NCI-H1105 treated with DMSO at 0.1 percent for 48 hours (cell line): ENCODE results near the gene SLC25A41.

Source experiments
- DNase-seq: peaks from one replicate; lab custom pipeline; 2025; lab: John Stamatoyannopoulos, UW

Gene SLC25A41

DNA sequence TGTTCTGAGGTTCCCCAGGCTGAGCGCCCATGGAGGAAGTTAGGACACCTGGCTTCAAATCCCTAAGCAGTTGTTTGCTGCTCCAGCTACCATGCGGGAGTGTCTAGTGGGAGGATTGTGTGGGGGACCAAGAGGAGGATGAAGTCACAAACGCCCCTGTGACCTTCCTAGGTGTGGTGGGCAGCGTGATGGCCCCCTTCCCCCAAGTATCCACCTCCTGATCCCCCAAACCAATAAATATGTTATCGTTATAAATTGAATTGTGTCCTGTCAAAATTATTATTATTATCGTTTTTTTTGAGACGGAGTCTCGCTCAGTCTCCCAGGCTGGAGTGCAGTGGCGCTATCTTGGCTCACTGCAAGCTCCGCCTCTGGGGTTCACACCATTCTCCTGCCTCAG is at the start of gene SLC25A41:
SLC25A41 (minus strand) TSS at position 101 of the 400 bp plus-strand sequence; CDS start at position 31, 70 bp downstream.
- DNase-seq = no peak

DNA sequence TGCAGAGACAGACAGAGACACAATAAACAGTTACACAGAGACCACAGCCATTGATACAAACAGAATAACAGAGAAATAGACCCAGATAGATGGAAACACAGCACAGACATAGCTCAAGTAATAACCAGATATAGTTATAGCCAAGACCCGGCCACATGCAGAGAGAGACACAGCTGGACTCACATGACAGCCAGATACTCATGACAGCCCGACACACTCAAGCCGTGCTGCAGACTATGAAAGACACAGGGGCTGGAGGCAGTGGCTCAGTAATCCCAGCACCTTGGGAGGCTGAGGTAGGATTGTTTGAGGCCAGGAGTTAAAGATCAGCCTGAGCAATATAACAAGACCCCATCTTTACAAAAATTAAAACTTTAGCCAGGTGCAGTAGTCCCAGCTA is 49.7 kb upstream of the SLC25A41 start:
- DNase-seq = no peak

DNA sequence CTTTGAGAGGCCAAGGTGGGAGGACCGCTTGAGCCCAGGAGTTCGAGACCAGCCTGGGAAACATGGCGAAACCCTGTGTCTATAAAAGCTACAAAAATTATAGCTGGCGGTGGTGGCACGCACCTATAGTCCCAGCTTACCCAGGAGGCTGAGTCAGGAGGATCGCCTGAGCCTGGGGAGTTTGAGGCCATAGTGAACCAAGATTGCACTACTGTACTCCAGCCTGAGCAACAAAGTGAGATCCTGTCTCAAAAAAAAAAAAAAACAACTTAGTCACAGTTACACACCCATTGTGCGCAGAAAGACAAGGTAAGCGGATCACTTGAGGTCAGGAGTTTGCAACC is 48.8 kb upstream of the SLC25A41 start:
- no peak for DNase-seq

DNA sequence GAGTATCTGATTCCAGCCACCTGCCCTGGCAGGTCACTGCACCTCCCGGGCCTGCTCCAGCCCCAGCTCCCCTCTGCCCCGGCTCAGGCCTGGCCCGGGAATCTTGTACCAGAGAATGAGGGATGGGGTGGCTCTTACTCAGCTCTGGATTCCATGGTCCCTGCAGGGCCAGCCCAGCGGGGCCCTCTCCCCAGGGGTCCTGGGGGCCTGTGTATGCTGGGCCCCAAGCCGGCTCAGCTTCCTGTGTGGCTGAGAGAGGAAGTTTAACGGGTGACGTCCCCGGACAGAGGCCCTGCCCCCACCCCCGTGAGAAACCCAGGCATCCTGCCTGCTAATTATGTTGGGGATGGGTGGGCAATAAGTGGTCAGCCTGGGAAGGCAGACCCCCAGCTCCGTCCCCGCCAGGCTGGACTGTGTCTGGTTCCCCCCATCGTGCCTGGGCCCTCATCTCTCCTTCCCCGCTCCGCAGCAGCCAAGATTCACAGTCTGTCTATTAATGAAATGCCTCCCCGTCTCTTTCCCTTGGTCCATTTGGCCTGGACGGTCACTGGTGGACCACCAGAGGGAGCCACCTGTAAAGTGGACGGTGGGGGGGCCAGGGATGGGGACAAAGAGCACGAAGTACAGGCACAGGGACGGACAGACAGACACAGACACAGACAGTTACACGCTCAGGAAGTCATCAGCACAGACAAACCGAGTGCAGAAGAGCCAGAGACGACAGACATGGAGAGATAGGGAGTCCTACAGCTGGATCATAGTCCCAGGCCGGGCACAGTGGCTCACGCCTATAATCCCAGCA is 48.2 kb upstream of the SLC25A41 start, which contains the start of gene DENND1C:
DENND1C (minus strand) TSS at position 247 of the 802 bp plus-strand sequence; CDS start at position 155, 92 bp downstream.
- DNase-seq = no peak

DNA sequence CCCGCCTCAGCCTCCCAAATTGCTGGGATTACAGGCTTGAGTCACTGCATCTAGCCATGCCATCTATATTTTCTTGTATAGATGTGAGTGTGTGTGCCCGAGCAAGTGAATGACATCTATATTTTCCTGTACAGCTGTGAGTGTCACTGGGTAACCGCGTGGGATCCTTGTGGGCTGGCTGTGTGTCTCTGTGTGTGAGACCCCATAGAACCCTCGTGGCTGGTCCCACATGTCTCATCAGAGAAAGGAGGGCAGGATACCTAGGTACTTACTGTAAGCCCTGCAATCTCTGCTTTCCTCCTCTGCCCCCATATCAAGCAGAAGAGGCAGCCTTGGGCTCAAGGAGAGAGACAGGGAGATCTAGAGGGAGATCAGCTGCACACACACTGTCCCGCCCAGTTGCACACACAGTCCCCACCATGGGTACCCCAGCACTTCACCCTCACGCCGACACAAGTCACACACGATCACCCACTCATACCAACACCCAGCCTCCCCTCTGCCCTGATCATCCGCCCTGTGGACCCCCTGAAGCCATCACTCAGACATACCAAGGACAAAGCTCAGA is 47.4 kb upstream of the SLC25A41 start:
- DNase-seq = no peak

DNA sequence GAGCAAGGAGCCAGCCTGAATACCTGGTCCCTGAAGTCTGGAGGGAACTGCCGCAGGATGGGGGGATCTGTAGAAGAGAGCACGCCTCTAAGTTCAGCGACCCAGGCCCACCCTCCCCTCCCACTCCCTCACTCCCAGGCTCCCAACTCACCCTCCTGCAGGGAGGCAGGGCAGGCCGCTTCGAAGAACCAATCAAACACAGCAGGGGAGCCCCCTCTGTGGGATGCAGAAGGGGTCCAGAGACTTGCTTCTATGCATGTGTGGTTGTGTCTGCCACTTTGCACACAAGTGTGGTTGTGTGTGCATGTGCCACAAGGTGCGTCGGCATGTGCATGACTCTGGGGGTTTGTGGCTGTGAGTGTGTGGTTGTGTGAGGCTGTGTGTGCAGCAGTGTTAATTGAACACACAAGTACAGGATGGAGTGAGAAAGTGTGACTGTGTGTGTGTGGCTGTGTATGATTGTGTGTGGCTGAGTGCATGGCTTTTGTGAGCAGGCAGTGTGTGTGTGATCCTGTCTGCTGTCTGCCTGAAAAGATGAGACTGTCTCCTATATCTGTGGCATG is 46.4 kb upstream of the SLC25A41 start:
- no peak for DNase-seq

DNA sequence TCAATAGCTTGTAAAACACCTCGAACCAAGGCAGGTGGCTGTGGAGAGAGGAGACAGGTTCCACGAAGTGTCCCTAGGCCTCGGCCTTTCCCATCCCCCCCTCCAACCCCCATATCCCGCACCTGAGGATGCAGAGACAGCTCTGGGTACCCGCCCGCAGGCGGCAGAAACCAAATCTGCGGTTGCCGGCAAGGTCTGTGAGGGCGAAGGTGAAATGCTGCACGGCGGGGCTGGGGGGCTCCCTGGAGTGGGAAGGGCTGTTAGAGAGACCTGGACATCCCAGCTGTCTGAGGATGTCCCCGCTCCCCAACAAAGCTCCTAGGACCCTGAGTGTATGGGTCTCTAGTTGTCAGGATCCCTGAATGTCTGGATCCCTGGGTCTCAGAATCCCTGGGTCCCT is 45.3 kb upstream of the SLC25A41 start:
- no peak for DNase-seq

DNA sequence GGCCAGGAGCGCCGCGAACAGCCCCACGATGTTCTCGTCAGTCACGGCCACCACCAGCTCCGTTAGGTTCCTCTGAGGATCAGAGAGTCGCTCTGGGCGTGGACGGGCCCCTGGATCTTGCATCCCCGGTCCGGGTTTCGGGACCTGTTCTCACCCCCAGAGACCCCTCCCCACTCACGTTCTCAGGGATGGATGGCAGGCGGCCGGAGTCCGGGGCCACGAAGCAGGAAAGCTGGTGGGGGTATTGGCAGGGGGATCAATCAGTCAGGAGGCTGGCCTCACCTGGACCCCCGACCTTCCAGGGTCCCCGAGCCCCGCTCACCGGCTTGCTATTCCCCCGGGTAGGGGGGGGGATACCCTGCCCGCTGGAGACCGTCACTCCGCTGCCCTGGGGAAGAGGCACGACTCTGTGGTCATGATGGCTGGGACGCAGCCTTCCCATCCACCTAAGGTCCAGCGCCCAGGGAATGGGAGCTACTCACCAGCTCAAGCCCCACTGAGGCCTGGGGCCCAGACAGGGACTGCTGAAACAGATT is 43.4 kb upstream of the SLC25A41 start:
- no peak for DNase-seq

DNA sequence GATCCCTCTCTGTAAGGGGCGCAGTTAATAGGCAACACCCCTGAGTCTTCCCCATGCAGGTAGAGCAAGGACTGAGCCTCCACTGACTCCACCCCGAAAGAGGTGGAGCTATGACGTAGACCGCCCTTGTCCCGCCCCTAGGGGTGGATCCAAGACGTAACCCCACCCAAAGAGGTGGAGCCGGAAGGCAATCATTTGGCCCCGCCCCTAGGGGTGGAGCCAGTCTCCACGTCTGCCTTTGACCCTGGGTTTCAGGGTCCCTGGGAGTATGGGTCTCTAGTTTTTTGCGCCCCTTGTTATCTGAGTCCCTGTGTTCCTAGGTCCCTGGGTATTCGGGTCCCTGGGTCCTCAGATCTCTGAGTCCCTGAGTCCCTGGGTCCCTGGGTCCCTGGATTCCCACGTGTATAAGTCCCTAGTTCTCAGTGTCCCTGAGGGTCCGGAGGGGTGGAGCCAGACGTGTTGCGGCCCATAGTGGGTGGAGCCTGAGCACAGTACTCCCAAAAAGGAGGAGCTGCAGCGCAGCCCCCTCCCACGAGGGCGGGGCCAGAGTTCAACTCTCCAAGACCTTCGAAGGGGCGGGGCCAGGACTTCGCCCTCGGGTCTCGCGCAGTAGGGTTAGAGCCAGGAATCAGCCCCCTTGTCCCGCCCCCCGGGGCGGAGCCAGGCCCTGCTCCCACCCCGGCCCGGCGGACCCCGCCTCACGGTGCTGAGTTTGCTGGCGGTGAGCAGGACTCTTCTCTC is 42.8 kb upstream of the SLC25A41 start:
- DNase-seq = no peak

DNA sequence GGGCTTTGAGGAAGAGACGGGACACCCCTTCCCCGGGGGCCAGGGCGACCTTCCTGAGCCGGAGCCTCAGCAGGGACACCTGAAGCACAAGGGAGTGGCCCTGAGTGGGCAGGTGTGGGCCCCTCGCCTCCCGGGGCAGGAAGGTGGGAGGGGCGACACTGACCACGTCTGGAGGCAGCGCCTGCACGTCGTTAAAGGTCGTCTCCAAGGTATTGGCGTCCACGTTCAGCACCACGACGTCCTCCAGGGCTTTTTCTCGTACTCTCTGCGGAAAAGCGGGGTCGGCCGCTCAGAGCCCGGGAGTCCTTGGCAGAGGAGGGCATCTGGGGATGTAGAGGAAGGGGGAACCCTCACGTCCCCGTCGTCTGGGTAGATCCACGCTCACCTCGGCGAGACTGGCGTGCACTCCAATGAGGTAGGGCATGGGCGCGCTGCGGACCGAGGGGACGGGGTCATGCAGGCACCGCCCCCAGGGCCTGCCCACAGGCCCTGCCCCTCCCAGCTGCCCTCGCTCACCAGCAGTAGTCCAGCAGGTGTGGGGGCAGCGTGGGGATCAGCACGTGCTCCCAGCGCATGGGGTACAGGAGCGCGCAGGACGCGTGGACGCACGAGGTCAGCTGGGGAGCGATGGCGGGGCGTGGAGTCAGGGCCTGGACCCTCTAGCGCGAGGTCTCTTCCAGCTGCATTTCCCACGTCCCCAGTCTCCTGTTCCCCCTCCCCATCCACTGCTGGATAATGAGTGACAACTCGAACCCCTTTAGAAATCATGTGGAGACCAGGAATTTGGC is 42.0 kb upstream of the SLC25A41 start:
- DNase-seq = no peak

DNA sequence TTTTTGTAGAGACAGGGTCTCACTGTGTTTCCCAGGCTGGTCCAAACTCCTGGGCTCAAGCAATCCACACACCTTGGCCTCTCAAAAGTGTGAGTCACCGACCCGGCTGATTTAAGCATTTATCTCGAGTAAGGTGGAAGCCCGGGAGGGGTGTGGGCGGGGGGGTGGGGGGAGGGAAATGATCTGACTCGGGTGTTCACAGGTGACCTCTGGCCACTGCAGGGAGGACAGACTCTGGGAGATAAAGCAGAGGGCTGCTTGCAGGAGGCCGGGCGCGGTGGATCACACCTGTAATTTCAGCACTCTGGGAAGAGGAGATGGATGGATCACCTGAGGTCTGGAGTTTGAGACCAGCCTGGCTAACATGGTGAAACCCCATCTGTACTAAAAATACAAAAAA is 40.1 kb upstream of the SLC25A41 start:
- DNase-seq = no peak

DNA sequence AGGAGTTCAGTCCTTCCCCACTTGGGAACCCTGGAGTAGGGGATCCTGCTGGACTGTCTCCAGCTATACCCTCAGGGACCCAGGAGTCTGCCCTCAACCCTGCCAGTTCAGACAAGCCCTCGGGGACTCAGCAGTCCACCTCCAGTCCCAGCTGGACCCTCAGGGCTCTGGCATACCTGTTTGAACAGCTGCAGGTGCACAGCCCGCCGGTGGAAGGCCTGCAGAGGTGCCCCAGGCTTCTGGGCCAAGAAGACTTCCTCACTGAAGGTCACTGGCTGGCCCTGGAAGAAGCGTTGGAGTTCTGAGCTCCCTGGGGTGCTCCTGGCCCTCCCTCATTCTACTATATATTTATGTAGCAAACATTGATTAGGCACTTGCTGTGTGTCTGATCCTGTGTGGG is 39.1 kb upstream of the SLC25A41 start:
- no peak for DNase-seq

DNA sequence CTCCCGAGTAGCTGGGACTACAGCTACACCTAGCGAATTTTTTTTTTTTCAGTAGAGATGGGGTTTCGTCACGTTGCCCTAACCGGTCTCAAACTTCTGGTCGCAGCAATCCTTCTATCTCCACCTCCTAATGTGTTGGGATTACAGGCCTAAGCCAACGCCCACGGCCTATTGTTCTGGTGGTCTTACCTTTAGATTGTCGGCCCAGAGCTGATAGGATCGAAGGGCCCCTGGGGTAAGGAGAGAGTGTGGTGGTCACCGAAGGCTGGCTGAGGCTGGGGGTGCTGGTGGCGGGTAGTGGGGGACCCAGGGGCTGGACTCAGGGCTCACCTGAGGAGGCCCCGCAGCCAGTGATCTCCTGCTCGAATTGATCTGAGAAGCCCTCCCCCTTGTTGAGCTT is 37.5 kb upstream of the SLC25A41 start:
- DNase-seq = no peak

DNA sequence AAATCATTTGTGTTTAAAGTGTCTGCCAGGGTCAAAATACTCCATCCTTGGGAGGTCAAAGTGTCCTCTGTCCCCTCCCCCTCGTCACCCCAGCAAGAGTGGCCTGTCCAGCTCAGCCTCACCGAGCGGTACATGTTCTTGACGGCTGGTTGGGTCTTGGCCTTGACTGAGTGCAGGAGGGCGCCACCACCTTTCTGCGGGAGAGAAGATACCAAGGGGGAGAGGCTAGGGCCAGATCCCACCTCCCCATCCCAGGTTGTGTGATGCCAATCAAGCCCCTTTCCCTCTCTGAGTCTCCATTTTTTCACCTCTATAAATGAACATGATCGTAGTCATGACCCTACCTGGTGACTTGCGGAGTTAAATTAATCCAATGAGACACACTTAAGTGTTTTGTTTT is 36.6 kb upstream of the SLC25A41 start:
- no peak for DNase-seq

DNA sequence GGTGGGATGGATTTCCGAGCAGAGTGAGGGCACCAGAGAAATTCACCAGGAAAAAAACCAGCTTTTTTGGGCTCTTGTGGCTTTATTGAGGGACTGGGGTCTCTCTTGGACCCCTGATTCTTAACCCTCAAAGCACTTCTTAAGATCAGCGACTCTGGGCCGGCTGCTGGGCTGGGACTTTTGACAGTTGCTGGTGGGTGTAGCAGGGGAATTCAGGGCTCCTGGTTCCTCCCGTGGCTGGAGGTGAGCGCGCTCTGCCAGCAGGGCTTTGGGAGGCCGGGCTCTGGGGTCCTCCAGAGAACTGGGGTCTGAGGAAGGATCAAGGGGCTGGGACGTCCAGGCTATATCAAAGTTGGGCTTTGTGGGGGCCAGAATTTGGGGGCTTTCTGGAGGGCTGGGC is 33.8 kb upstream of the SLC25A41 start:
- DNase-seq = no peak

DNA sequence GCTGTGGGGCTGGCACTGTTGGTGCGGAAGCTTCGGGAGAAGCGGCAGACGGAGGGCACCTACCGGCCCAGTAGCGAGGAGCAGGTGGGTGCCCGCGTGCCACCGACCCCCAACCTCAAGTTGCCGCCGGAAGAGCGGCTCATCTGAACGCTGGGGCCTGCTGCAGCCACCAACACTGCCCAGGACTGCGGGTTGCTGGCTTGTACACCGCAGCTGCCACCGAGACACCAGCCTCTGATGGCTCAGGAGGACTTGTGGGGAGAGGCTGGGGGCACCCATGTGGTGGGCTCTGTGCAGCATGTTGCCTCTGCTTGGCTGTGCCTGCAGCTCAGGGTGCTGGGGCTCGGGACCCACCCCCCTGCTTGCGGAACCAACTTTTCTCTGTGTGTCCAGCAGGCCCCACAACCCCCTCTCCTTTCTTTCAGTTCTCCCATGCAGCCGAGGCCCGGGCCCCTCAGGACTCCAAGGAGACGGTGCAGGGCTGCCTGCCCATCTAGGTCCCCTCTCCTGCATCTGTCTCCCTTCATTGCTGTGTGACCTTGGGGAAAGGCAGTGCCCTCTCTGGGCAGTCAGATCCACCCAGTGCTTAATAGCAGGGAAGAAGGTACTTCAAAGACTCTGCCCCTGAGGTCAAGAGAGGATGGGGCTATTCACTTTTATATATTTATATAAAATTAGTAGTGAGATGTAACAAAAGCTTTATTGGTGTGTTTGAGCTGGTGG is 33.1 kb upstream of the SLC25A41 start:
- no peak for DNase-seq

DNA sequence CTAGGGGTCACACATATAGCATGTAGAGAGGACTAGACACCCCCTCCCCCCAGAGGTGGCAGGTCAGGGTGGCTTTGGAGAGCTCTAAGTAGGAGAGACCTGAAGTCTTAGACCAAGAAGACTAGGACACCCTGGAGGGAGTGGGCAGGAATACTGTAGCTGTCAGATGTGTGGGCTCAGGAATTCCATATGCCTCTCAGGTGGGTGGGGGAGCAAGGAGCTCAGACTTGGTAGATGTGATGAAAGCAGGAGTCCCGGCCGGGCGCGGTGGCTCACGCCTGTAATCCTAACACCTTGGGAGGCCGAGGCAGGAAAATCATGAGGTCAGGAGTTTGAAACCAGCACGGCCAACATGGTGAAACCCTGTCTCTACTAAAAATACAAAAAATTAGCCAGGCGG is 32.1 kb upstream of the SLC25A41 start:
- no peak for DNase-seq

DNA sequence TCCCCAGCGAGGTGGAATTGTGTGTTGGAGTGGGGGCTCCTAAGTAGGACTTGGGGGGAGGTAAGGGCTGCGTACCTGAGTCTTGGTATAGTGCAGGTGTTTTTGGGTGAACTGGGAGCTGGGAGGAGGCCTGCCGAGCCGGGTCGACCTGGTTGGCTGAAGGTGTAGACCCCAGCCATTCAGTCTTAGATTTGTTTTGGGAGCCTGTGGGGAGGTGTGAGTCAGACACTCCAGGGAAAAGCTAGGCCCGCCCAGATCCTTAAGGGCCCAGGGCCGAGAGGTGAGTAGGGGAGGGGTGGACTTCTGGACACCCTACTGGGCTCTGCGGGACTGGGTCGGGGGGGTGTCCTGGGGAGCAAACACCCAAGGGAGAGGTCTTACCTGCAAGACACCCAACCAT is 31.4 kb upstream of the SLC25A41 start:
- no peak for DNase-seq

DNA sequence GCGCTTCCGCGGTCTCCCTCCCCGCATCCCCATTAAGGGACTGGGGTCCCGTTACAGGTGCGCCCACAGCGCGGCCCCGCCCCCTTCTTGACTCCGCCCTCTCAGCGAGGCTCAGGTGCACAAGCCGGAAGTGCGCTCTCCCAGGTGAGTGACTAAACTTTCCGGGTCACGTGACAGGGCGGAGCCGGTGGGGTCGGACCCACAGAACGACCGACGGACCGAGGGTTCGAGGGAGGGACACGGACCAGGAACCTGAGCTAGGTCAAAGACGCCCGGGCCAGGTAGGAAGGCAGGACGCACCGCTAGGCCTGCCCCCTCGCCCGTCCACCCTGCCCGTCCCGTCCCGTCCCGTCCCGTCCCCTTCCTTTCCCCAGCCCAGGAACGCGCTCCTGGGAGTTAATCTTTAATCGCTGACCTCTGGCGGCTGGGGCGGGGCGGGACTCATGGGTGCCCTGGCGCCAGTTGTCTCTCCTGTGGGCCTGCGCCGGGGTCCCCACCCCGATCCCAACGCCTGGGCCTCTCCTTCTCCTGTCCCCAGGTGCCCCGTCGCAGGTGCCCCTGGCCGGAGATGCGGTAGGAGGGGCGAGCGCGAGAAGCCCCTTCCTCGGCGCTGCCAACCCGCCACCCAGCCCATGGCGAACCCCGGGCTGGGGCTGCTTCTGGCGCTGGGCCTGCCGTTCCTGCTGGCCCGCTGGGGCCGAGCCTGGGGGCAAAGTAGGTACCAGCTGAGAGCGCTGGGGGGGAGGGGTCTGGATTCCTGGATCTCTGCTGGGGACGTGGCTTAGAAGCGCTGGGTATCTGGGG is 30.7 kb upstream of the SLC25A41 start, which contains the start of gene CRB3:
CRB3 (plus strand) TSS at position 202 of the 804 bp plus-strand sequence; CDS start at position 633, 431 bp downstream.
- DNase-seq = peak; percentile 85
